Karpas-422 (cell line): Measurements from ENCODE around the gene TBC1D17. TPM values are rescaled to one million over a fixed set of nuclear protein-coding genes. Genes with fewer than 3 reads are reported as not detected.

ENCODE experiments used
- DNase-seq: peaks from one replicate; pipeline ENCODE4 v3.0.0-alpha.2; 2015
- H2AFZ ChIP-seq: fragments of 200-600 bp; sonication (generic); 2 replicates; pipeline ENCODE4 v1.6.1; 2014; ENCODE audit warnings: antibody characterized with exemption, low read length, mixed read lengths
- H3K27ac ChIP-seq: fragments of 200-600 bp; sonication (generic); 2 replicates; pipeline ENCODE4 v1.5.1; 2014; ENCODE audit warnings: mild to moderate bottlenecking, low read length, moderate library complexity
- H3K27me3 ChIP-seq: fragments of 200-600 bp; sonication (generic); 2 replicates; pipeline ENCODE4 v1.6.1; 2014; ENCODE audit warnings: low read length, mixed read lengths
- H3K36me3 ChIP-seq: fragments of 200-600 bp; sonication (generic); 2 replicates; pipeline ENCODE4 v1.6.1; 2014; ENCODE audit warnings: low read length, mixed read lengths; ENCODE audit not compliant: insufficient read depth
- H3K4me1 ChIP-seq: fragments of 200-600 bp; sonication (generic); 2 replicates; pipeline ENCODE4 v1.6.1; 2014; ENCODE audit warnings: mild to moderate bottlenecking, low read length, mixed read lengths
- H3K4me2 ChIP-seq: fragments of 200-600 bp; sonication (generic); 2 replicates; pipeline ENCODE4 v1.6.1; 2014; ENCODE audit warnings: low read length, low read depth, mild to moderate bottlenecking; ENCODE audit not compliant: poor library complexity, severe bottlenecking
- H3K4me3 ChIP-seq: fragments of 200-600 bp; sonication (generic); 2 replicates; pipeline ENCODE4 v1.5.1; 2014; ENCODE audit warnings: mild to moderate bottlenecking, antibody characterized with exemption, low read length, mixed read lengths
- H3K79me2 ChIP-seq: fragments of 200-600 bp; sonication (generic); 2 replicates; pipeline ENCODE4 v1.6.1; 2014; ENCODE audit warnings: mild to moderate bottlenecking, low read length, mixed read lengths
- H3K9ac ChIP-seq: fragments of 200-600 bp; sonication (generic); 2 replicates; pipeline ENCODE4 v1.6.0; 2014; ENCODE audit warnings: low read length
- H3K9me2 ChIP-seq: fragments of 200-600 bp; sonication (generic), shearing (Covaris generic); replicated peaks from 2 replicates; pipeline ENCODE4 v1.6.0; 2014; ENCODE audit warnings: mild to moderate bottlenecking, low read length, moderate library complexity; ENCODE audit not compliant: insufficient read depth
- H3K9me3 ChIP-seq: fragments of 300-700, 200-600 bp; sonication (generic); 2 replicates; pipeline ENCODE4 v1.6.1; 2014; ENCODE audit warnings: low read length, mixed read lengths
- H4K20me1 ChIP-seq: fragments of 200-600 bp; sonication (generic); 2 replicates; pipeline ENCODE4 v1.6.1; 2014; ENCODE audit warnings: mild to moderate bottlenecking, antibody characterized with exemption, low read length, low read depth; ENCODE audit not compliant: insufficient read depth
- total RNA-seq: library from RNA; depleted of rRNA; stranded (reverse); fragments of >200 nt; shearing (Covaris generic); gene quantifications from 2 replicates; pipeline ENCODE4 v1.2.3, GENCODE V29; 2014; ENCODE audit warnings: low replicate concordance

Gene TBC1D17
- total RNA-seq, 1 experiment from 2014 or later: 13.6 TPM

- Histone ChIP-seq H2AFZ (no peak overlapping the region), H3K4me1 (peaks cover 3% of the 10 kb centered on the region; the same call in 1 of the 2 replicates), H4K20me1 (peaks cover 51% of the 10 kb centered on the region), H3K79me2 (no peaks in the 10 kb centered on the region), H3K4me3 (no peak overlapping the region), H3K27ac (no peak overlapping the region), H3K27me3 (no peaks in the 10 kb centered on the region), H3K36me3 (peaks cover 43% of the 10 kb centered on the region), H3K9me3 (no peaks in the 10 kb centered on the region), H3K9ac (no peak overlapping the region), H3K9me2 (no peaks in the 10 kb centered on the region), H3K4me2 (no peak overlapping the region)
- no peak for DNase-seq
Observed at GRCh38 chr19:49908480-49909420, 31.2 kb downstream of the TBC1D17 start.

- no peak overlapping the region for H3K4me3 ChIP-seq
- H3K79me2 ChIP-seq: peaks cover 3% of the 10 kb centered on the region
- H3K4me1 ChIP-seq: peaks cover 3% of the 10 kb centered on the region; the same call in 1 of the 2 replicates
- H3K4me2 ChIP-seq: no peak overlapping the region
- H3K27me3 ChIP-seq: no peaks in the 10 kb centered on the region
- H3K9me3 ChIP-seq: no peaks in the 10 kb centered on the region
- peaks cover 54% of the 10 kb centered on the region for H3K36me3 ChIP-seq
- H3K9me2 ChIP-seq: no peaks in the 10 kb centered on the region
- no peak overlapping the region for H3K27ac ChIP-seq
- H2AFZ ChIP-seq: no peak overlapping the region
- H3K9ac ChIP-seq: no peak overlapping the region
- peaks cover 62% of the 10 kb centered on the region for H4K20me1 ChIP-seq
- DNase-seq: no peak
Observed at GRCh38 chr19:49910179-49910578, 32.7 kb downstream of the TBC1D17 start.

GRCh38 chr19:49911381-49912145 lies 34.1 kb downstream of the TBC1D17 start:
- Histone ChIP-seq H4K20me1 (peaks cover 70% of the 10 kb centered on the region), H3K27me3 (no peaks in the 10 kb centered on the region), H3K4me2 (no peak overlapping the region), H3K4me1 (peaks cover 3% of the 10 kb centered on the region; the same call in 1 of the 2 replicates), H3K36me3 (peaks cover 64% of the 10 kb centered on the region), H3K4me3 (no peak overlapping the region), H3K27ac (no peak overlapping the region), H3K9ac (no peak overlapping the region), H3K9me3 (no peaks in the 10 kb centered on the region), H2AFZ (no peak overlapping the region), H3K79me2 (peaks cover 6% of the 10 kb centered on the region), H3K9me2 (no peaks in the 10 kb centered on the region)
- DNase-seq: no peak

DNA sequence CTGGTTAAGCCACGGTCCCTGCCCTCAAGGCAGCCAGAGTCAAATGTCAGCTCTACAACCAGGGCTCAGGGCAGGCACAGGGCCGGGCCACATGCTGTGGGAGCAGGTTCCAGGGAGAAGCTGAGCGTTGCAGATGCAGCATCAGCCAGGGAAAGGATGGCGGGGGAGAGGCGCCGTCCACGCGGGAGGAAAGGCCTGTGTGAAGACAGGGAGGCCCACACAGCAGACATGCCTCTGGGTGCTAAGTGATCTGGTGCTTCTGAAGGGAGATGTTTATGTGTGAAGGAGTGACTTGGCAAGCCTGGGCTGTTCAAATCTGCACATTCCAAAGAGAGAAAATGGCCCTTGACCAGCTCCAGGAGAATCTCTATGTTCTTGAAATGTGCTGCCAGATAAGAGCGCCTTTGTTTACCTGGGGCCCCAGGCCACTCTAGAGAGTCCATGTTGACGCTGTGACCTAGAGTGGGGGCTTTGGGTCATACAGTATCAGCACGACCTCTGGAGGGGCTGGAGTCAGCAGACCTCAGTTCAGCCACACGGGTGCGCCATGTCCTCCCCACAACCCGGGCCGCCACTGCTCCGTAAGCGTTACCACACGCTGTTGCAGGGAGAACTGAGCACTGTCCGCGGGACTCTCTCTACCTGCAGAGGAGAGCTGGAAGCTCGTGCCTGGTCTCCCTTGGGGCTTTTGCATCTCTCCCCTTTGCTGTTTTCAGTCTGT lies 35.6 kb downstream of the TBC1D17 start:
- Histone ChIP-seq H3K4me3 (no peak overlapping the region), H3K27me3 (no peaks in the 10 kb centered on the region), H4K20me1 (peaks cover 63% of the 10 kb centered on the region; the same call in 1 of the 2 replicates), H3K36me3 (peaks cover 67% of the 10 kb centered on the region), H3K4me1 (no peaks in the 10 kb centered on the region), H3K9me3 (no peaks in the 10 kb centered on the region), H3K79me2 (peaks cover 13% of the 10 kb centered on the region), H3K9me2 (no peaks in the 10 kb centered on the region), H3K9ac (no peak overlapping the region), H3K27ac (no peak overlapping the region), H2AFZ (no peak overlapping the region), H3K4me2 (no peak overlapping the region)
- DNase-seq: no peak

- no peaks in the 10 kb centered on the region for H3K9me3 ChIP-seq
- peaks cover 65% of the 10 kb centered on the region for H3K36me3 ChIP-seq
- H2AFZ ChIP-seq: no peak overlapping the region
- peaks cover 17% of the 10 kb centered on the region for H3K79me2 ChIP-seq
- no peak overlapping the region for H3K4me2 ChIP-seq
- H3K27ac ChIP-seq: no peak overlapping the region
- H4K20me1 ChIP-seq: peaks cover 62% of the 10 kb centered on the region; the same call in 1 of the 2 replicates
- H3K9ac ChIP-seq: no peak overlapping the region
- H3K4me1 ChIP-seq: no peaks in the 10 kb centered on the region
- H3K9me2 ChIP-seq: no peaks in the 10 kb centered on the region
- no peaks in the 10 kb centered on the region for H3K27me3 ChIP-seq
- DNase-seq: no peak
- H3K4me3 ChIP-seq: no peak overlapping the region
Observed at GRCh38 chr19:49913720-49914119, 36.2 kb downstream of the TBC1D17 start.

GRCh38 chr19:49915271-49915670 lies 37.8 kb downstream of the TBC1D17 start:
- no peak overlapping the region for H2AFZ ChIP-seq
- H3K4me1 ChIP-seq: no peaks in the 10 kb centered on the region
- DNase-seq: no peak
- peaks cover 26% of the 10 kb centered on the region for H3K79me2 ChIP-seq
- H3K27ac ChIP-seq: no peak overlapping the region
- no peaks in the 10 kb centered on the region for H3K27me3 ChIP-seq
- peaks cover 54% of the 10 kb centered on the region; the same call in 1 of the 2 replicates for H4K20me1 ChIP-seq
- no peak overlapping the region for H3K4me2 ChIP-seq
- H3K36me3 ChIP-seq: peaks cover 64% of the 10 kb centered on the region
- H3K9me3 ChIP-seq: no peaks in the 10 kb centered on the region
- no peak overlapping the region for H3K9ac ChIP-seq
- no peaks in the 10 kb centered on the region for H3K9me2 ChIP-seq
- no peak overlapping the region for H3K4me3 ChIP-seq

- H3K4me2 ChIP-seq: no peak overlapping the region
- H3K9me3 ChIP-seq: no peaks in the 10 kb centered on the region
Observed at GRCh38 chr19:49916839-49917733, 39.6 kb downstream of the TBC1D17 start.

More at GRCh38 chr19:49916839-49917733, 39.6 kb downstream of the TBC1D17 start:
- Histone ChIP-seq H3K36me3 (peaks cover 55% of the 10 kb centered on the region), H3K9me2 (no peaks in the 10 kb centered on the region), H3K4me1 (no peaks in the 10 kb centered on the region), H3K27ac (no peak overlapping the region), H3K4me3 (no peak overlapping the region), H3K9ac (no peak overlapping the region), H4K20me1 (peaks cover 51% of the 10 kb centered on the region; the same call in 1 of the 2 replicates), H3K27me3 (no peaks in the 10 kb centered on the region), H2AFZ (no peak overlapping the region), H3K79me2 (peaks cover 44% of the 10 kb centered on the region)
- no peak for DNase-seq
